Testis (tissue), 3 donors: Measurements from ENCODE around the gene TRMU. TPM values are rescaled to one million over a fixed set of nuclear protein-coding genes. Genes with fewer than 3 reads are reported as not detected.

Experiments
- DNase-seq: peaks from one replicate; pipeline ENCODE4 v3.0.0-alpha.2; 2019
- H3K27ac ChIP-seq, 2 donors: fragments of 200-600 bp; sonication (generic); one replicate each; pipeline ENCODE4 v1.5.1; 2019
- H3K27me3 ChIP-seq: fragments of 200-600 bp; sonication (generic); one replicate; pipeline ENCODE4 v1.5.1; 2019
- H3K36me3 ChIP-seq: fragments of 200-600 bp; sonication (generic); one replicate; pipeline ENCODE4 v1.5.1; 2017; ENCODE audit warnings: low read depth; ENCODE audit errors: missing control alignments
- H3K4me1 ChIP-seq: fragments of 200-600 bp; sonication (generic); one replicate; pipeline ENCODE4 v1.5.1; 2019
- H3K4me3 ChIP-seq, 2 donors: fragments of 200-600 bp; sonication (generic); one replicate each; pipeline ENCODE4 v1.5.1; 2017 to 2019
- H3K9me3 ChIP-seq: fragments of 200-600 bp; sonication (generic); one replicate; pipeline ENCODE4 v1.5.1; 2017
- CTCF ChIP-seq, 3 experiments: fragments of 450-650 bp in 2 of 3; fragments of 200-600 bp in 1 of 3; sonication (generic) in 1 of 3; IDR thresholded peaks; one replicate each; pipeline ENCODE4 v1.5.1; 2016 to 2019; ENCODE audit warnings: antibody characterized with exemption in 3 of 3, mild to moderate bottlenecking in 2 of 3, moderate library complexity in 1 of 3
- POLR2A ChIP-seq: fragments of 450-650 bp; IDR thresholded peaks from one replicate; pipeline ENCODE4 v1.6.1; 2017; ENCODE audit warnings: antibody characterized with exemption, mild to moderate bottlenecking, moderate library complexity
- WGBS, 2 donors: methylation state at CpG; one replicate each; pipeline ENCODE4 v1.1.5; 2018; 5-methylcytosine and 5-hydroxymethylcytosine counted together
- intact Hi-C: fragments of 100-400 bp; cut with DNase I; formaldehyde crosslinking; loops from one replicate; pipeline ENCODE4 v1.15.1; 2023; ENCODE audit warnings: low total_unique reads
- polyA plus RNA-seq: library from polyadenylated mRNA; stranded (reverse); fragments of 350-450 nt; fragmentation: Illumina TruSeq; extraction: RNeasy Lipid Tissue Mini Kit (QIAGEN cat#74804); gene quantifications from one replicate; pipeline ENCODE4 v1.2.3, GENCODE V29; 2014; ENCODE audit warnings: low read depth, low replicate concordance; ENCODE audit not compliant: insufficient read depth
- total RNA-seq, 2 donors: library from RNA; depleted of rRNA; stranded (reverse); fragments of >200 nt; gene quantifications; one replicate each; pipeline ENCODE4 v1.2.3, GENCODE V29; 2016

TRMU gene
- total and polyA plus RNA-seq, 3 donors from 2014 or later, result 24.8 to 63.5 (median 57.3) TPM

GRCh38 chr22:46376111-46376510 lies 40.6 kb downstream of the TRMU start:
- DNase-seq, result no peak
- Histone ChIP-seq H3K36me3 (no peaks in the 10 kb centered on the region), H3K4me1 (no peaks in the 10 kb centered on the region), H3K27me3 (no peaks in the 10 kb centered on the region), H3K4me3 (no peak overlapping the region), H3K9me3 (no peaks in the 10 kb centered on the region), H3K27ac (no peak overlapping the region)
- 96 to 97% methylated on average over 3 of the region's 3 CpGs for WGBS, 2 donors
- TF ChIP-seq CTCF (IDR thresholded peaks at IDR 0.05) (no peak), POLR2A (no peak)
- intact Hi-C loops, result no loop called here

DNA sequence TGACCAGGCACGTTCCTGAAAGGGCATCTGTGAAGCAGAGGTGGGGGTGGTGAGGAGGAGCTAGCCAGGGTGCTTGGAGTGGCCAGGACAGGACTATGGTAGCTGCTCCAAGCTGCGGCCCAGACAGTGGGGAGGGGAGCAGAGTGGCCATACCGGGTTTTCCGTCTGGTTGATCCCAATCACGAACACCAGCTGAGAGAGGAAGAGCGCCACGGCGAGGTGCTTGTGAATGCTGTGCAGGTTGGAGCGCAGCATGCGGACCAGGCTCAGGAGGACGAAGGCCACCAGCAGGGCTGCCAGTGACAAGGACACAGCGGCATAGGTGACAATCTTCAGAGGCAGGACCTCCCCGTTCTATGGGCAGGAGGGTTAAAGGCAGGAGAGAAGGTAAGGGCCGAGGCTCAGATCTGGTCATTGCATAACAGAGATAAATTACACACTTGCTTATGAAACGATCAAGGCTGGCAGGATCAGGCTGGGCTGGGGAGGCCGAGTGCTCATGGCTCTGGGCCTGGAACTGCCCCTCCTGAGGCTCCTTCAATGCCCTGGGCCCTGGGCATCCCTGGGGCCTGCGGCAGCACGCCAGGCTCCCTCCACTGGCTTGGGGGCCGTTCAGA lies 41.5 kb downstream of the TRMU start:
- no peaks in the 10 kb centered on the region for H3K36me3 ChIP-seq
- intact Hi-C loops, result no loop called here
- TF ChIP-seq CTCF (IDR thresholded peaks at IDR 0.05) (no peak), POLR2A (no peak)
- no peaks in the 10 kb centered on the region for H3K4me1 ChIP-seq
- no peaks in the 10 kb centered on the region for H3K27me3 ChIP-seq
- 92 to 93% methylated on average over 18 to 19 of the region's 19 CpGs for WGBS, 2 donors
- no peak overlapping the region for H3K27ac ChIP-seq
- H3K9me3 ChIP-seq, result no peaks in the 10 kb centered on the region
- no peak for DNase-seq
- no peak overlapping the region for H3K4me3 ChIP-seq

DNA sequence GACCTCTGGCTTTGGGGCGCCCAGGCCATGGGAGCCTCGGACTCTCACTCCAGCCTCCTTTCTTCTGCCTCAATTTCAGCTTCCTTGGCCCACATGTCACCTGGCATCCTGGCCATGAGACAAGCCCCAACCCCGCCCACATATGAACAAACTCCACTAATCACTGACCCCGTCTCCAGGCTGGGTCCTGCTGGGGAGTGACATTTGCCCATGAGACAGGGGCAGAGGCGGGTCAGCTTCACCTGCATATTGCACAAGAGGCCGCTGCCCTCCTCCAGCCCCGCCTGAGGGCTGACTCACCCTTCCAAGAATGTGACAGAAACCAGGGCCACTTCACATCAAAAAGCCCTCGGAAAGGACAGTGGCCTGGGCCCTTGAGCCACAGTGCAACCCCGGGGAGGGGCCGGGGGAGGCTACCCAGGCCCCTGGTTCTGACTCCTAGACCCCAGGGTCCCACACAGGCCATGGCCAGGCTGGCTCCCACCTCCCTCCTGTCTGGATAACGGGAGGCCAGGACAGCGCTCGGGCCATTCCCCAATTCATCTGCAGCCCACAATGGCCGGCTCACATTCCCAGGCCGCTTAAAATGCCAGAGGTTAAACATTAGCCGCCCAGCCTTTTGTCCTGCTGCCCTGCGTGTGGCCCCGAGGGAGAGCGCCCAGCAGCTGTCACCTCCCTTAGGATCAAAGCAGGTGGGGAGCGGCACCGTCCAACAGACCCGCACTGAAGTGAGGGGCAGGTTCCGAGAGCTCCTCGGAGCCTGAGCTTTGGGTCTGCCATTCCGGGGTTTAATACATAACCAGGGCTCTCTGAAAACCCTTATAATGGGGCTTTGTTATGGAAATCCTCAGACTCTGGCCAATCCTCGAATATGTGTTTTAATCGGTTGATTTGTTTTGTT lies 42.3 kb downstream of the TRMU start:
- 76 to 88% methylated on average over 16 to 27 of the region's 27 CpGs for WGBS, 2 donors
- no peaks in the 10 kb centered on the region for H3K36me3 ChIP-seq
- DNase-seq, result no peak
- no peak for TF ChIP-seq CTCF (IDR thresholded peaks at IDR 0.05)
- TF ChIP-seq POLR2A, result no peak
- no peak overlapping the region for H3K4me3 ChIP-seq
- H3K9me3 ChIP-seq, result no peaks in the 10 kb centered on the region
- no peaks in the 10 kb centered on the region for H3K4me1 ChIP-seq
- H3K27me3 ChIP-seq, result no peaks in the 10 kb centered on the region
- intact Hi-C loops, result no loop called here
- no peak overlapping the region for H3K27ac ChIP-seq

DNA sequence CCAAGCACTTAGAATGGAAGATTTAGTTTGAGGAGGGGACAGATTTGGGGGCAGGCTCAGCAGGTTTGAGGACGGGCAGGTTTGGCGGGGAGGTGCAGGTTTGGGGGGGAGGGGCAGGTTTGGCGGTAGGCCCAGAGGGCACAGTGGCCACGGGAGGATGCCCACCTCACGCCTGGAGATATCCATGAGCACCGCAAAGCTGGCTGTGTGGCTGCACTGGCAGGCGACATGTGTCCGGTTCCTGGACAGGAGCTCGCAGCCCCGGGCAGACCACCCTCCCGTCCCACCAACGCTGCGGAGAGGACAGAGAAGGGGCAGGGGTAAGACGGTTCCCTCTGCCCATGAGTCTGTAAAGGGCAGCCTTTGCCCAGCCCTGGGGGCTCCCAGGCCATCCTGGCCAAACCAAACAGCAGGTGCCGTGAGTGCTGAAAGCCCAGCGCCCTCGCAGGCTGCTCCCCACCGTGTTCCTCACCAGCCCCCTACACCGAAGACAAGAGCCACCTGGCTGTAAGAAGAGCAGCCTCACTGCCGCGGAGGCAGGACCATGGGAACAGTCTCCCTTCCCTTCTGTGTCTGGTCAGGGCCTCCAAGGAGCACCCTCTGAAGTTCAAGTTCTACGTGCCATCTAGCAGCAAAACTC lies 43.0 kb downstream of the TRMU start:
- 69 to 93% methylated on average over 3 to 22 of the region's 22 CpGs for WGBS, 2 donors
- Histone ChIP-seq H3K4me3 (no peak overlapping the region), H3K9me3 (no peaks in the 10 kb centered on the region), H3K36me3 (no peaks in the 10 kb centered on the region), H3K27me3 (no peaks in the 10 kb centered on the region), H3K27ac (no peak overlapping the region), H3K4me1 (no peaks in the 10 kb centered on the region)
- intact Hi-C loops, result no loop called here
- TF ChIP-seq CTCF (IDR thresholded peaks at IDR 0.05), result no peak
- no peak for TF ChIP-seq POLR2A
- no peak for DNase-seq
